Stomach (tissue), 9 donors: ENCODE measurements around the gene NOP9. TPM values are rescaled to one million over a fixed set of nuclear protein-coding genes. Genes with fewer than 3 reads are reported as not detected.
A peak's percentile ranks its signal among the peaks of the same experiment; 100 is the strongest.

Experiments used
- DNase-seq, 2 donors: peaks; one replicate each; pipeline versions ENCODE4 v3.0.0 to v3.0.0-alpha.2; 2013 to 2019
- H3K27ac ChIP-seq, 5 donors: fragments of 200-600 bp in 4 of 5; sonication (generic) in 4 of 5; one replicate each; pipeline ENCODE4 v1.5.1; 2013 to 2019; ENCODE audit warnings: mild to moderate bottlenecking in 1 of 5, moderate library complexity in 1 of 5
- H3K27me3 ChIP-seq, 3 donors: fragments of 200-600 bp; sonication (generic); one replicate each; pipeline ENCODE4 v1.5.1; 2017 to 2019; ENCODE audit warnings: mixed run types in 1 of 3
- H3K36me3 ChIP-seq, 4 donors: fragments of 200-600 bp; sonication (generic); 1 replicate in 3 of 4; 2 replicates in 1 of 4; pipeline ENCODE4 v1.5.1; 2016 to 2019
- H3K4me1 ChIP-seq, 4 donors: fragments of 200-600 bp; sonication (generic); one replicate each; pipeline ENCODE4 v1.5.1; 2016 to 2019
- H3K4me3 ChIP-seq, 4 donors: fragments of 200-600 bp; sonication (generic) in 3 of 4; one replicate each; pipeline ENCODE4 v1.5.1; 2016 to 2019; ENCODE audit warnings: mild to moderate bottlenecking in 1 of 4
- H3K9me3 ChIP-seq, 4 donors: fragments of 200-600 bp; sonication (generic); one replicate each; pipeline ENCODE4 v1.5.1; 2016 to 2019
- CTCF ChIP-seq, 7 experiments: fragments of 450-650 bp in 4 of 7; fragments of 200-600 bp in 3 of 7; sonication (generic) in 3 of 7; IDR thresholded peaks; one replicate each; pipeline ENCODE4 v1.5.1; 2016 to 2019; ENCODE audit warnings: antibody characterized with exemption in 7 of 7, control low read depth in 2 of 7, mild to moderate bottlenecking in 1 of 7
- EP300 ChIP-seq: sonication (generic); formaldehyde crosslinking; IDR thresholded peaks from one replicate; pipeline ENCODE4 v1.6.1; 2017; ENCODE audit warnings: antibody characterized with exemption
- POLR2A ChIP-seq, 4 donors: fragments of 450-650 bp; IDR thresholded peaks; one replicate each; pipeline ENCODE4 v1.6.1; 2016; ENCODE audit warnings: antibody characterized with exemption in 4 of 4, control low read depth in 2 of 4, mild to moderate bottlenecking in 1 of 4, moderate library complexity in 1 of 4
- POLR2AphosphoS5 ChIP-seq, 3 donors: sonication (generic); formaldehyde crosslinking; IDR thresholded peaks; one replicate each; pipeline ENCODE4 v1.6.1; 2016; ENCODE audit warnings: antibody characterized with exemption in 3 of 3
- WGBS, 5 donors: extraction: QIAGEN DNeasy Blood & Tissue Kit in 3 of 5; methylation state at CpG; one replicate each; pipeline versions ENCODE4 v1.1.5 to v1.1.7; 2013 to 2018; 5-methylcytosine and 5-hydroxymethylcytosine counted together
- intact Hi-C: fragments of 100-400 bp; cut with DNase I; formaldehyde crosslinking; loops from one replicate; pipeline ENCODE4 v1.15.1; 2023; ENCODE audit warnings: low total_unique reads
- polyA plus RNA-seq, 3 donors: library from polyadenylated mRNA; stranded (reverse); fragments of 200-250 nt; gene quantifications; one replicate each; pipeline ENCODE4 v1.2.3, GENCODE V29; 2013
- total RNA-seq, 5 donors: library from RNA; depleted of rRNA; stranded (reverse); fragments of >200 nt; gene quantifications; one replicate each; pipeline versions ENCODE4 v1.1.0 to v1.2.3, GENCODE V29; 2014 to 2016
- donor health status: healthy with polysubstance abuse.
- donor health status: Bipolar disorder and iron deficiency.
- donor health status: healthy.

Gene NOP9
- total and polyA plus RNA-seq, 8 donors = 5.4 to 25.7 (median 11.5) TPM

DNA sequence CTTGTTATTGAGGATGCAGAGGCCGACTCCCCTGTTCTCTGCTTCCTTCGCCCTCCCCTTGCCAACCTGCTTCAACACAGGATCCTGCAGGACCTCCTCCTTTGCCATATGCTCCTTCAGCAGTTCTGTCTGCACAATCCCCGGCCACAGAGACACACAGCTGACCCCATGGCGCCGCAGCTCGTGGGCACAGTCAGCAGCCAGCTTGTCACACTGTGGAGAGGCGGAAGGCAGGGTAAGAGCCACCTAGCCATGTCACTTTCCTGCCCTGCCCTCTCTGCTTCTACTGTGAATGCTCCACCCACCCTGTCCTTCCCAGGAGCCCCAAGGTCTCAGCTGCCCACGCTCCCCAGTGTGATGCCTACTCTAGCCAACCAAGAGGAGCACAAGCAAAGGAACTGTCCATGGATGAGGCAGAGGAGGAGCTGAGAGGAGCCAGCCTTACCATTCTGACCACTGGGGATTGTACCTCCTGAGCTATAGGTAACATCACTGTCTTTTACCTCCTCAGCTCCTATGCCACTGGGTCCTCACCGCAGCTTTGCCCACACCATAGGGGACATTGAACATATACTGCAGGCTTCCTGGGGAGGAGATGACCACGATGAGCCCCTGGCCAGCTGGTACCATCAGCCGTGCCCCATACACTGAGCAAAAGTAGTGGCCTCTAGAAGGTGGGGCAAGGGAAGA is 7.4 kb upstream of the NOP9 start:
- no peak for TF ChIP-seq CTCF (IDR thresholded peaks at IDR 0.05)
- no peak for TF ChIP-seq EP300
- TF ChIP-seq POLR2AphosphoS5 (IDR thresholded peaks at IDR 0.05) = no peak
- no peak for TF ChIP-seq POLR2A (IDR thresholded peaks at IDR 0.05)
- peaks cover 0 to 11% (median 9%) of the 10 kb centered on the region in 4 donors for H3K4me1 ChIP-seq
- no peak overlapping the region for H3K4me3 ChIP-seq
- intact Hi-C loops = loop anchor here (10.0 kb wide), 1 partner anchor 47 kb away; the partner anchor contains the start of gene TINF2
- H3K27me3 ChIP-seq = no peaks in the 10 kb centered on the region
- H3K27ac ChIP-seq = no peak overlapping the region
- H3K9me3 ChIP-seq = no peaks in the 10 kb centered on the region
- peaks cover 26 to 79% (median 65%) of the 10 kb centered on the region in 4 donors for H3K36me3 ChIP-seq
- DNase-seq = no peak
- 92 to 96% (median 94%) methylated on average over 10 to 11 of the region's 11 CpGs for WGBS, 5 donors

DNA sequence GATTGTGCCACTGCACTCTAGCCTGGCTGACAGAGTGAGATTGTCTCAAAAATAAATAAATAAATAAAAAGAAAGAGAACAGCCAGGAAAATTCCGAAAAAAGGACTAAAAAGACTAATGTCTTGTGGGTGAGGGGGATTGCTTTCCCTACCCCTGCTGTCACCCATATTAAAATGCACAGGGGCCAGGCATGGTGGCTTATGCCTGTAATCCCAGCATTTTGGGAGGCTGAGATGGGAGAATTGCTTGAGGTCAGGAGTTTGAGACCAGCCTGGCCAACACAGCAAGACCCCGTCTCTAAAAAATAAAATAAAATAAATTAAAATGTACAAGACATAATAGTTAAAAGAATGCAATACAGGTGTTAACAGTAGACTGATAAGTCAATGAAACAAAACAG is 6.1 kb upstream of the NOP9 start:
- H3K9me3 ChIP-seq = no peaks in the 10 kb centered on the region
- peaks cover 4 to 24% (median 19%) of the 10 kb centered on the region in 4 donors for H3K4me1 ChIP-seq
- WGBS, 5 donors = 92 to 100% (median 97%) methylated on average over 2 of the region's 2 CpGs
- DNase-seq = no peak
- intact Hi-C loops = loop anchor here (10.0 kb wide), 1 partner anchor 49 kb away; the partner anchor contains the start of gene TINF2
- H3K36me3 ChIP-seq = peaks cover 26 to 78% (median 65%) of the 10 kb centered on the region in 4 donors
- no peak overlapping the region for H3K4me3 ChIP-seq
- H3K27me3 ChIP-seq = no peaks in the 10 kb centered on the region
- no peak overlapping the region for H3K27ac ChIP-seq
- no peak for TF ChIP-seq EP300
- TF ChIP-seq POLR2A (IDR thresholded peaks at IDR 0.05) = no peak
- no peak for TF ChIP-seq CTCF (IDR thresholded peaks at IDR 0.05)
- no peak for TF ChIP-seq POLR2AphosphoS5 (IDR thresholded peaks at IDR 0.05)

- peak overlapping the region in 2 of 5 donors; percentile 34 to 52 for H3K27ac ChIP-seq
- H3K27me3 ChIP-seq = no peaks in the 10 kb centered on the region
- intact Hi-C loops = loop anchor here (10.0 kb wide), 1 partner anchor 52 kb away; the partner anchor contains the start of gene TINF2
- peaks cover 20 to 48% (median 43%) of the 10 kb centered on the region in 4 donors for H3K4me1 ChIP-seq
- no peak overlapping the region for H3K4me3 ChIP-seq
- no peaks in the 10 kb centered on the region for H3K9me3 ChIP-seq
- DNase-seq = peak; percentile 63 to 90
- H3K36me3 ChIP-seq = peaks cover 15 to 53% (median 46%) of the 10 kb centered on the region in 4 donors
- 60 to 69% (median 63%) methylated on average over 12 of the region's 12 CpGs for WGBS, 5 donors
- TF ChIP-seq POLR2AphosphoS5 (IDR thresholded peaks at IDR 0.05) (peak in 1 of 3 donors; percentile 63), CTCF (IDR thresholded peaks at IDR 0.05) (peak in 5 of 7 experiments; percentile 40 to 72 (median 55)), POLR2A (IDR thresholded peaks at IDR 0.05) (no peak)
These were observed 3.1 kb upstream of the NOP9 start for GRCh38 chr14:24296341-24297157.
